ENCODE data around the gene WSCD1.

Gene WSCD1

DNA sequence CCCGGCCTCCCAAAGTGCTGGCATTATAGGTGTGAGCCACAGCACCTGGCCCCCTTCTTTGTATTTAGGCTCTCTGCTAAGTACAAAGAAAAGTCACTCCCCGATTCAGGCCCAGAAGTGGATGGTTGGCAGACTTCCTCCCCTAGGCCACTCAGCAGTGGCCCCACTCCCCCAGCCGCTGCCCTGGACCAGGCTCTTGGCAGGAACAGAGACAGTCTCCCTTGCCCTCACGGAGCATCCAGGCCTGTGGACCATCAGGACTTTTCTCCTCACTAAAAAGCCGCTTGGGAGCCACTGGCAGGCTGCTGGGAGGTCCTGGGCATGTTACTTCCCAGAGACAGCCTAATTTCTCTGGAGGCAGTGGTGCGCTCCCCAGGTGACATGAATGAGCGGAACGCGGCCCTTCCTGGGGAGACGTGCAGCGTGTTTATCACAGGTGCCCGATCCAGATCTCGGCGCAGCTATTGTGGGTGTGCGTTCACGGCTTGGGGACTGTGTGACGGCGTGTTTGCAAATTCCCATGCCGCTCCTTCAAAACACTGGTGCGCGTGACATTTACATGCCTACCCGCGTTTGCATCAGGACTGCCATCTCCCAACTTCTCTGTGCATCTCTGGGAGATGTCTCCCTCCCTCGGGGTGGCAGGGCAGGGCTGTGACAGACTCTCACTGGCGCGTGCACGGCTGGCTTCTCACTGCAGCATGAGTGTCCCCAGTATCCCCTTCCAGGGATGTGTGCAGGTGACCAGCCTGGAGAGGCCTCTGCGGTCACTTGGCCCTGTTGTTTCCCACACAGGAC is 16.6 kb downstream of the WSCD1 start:
- no peak for DNase-seq

- DNase-seq: no peak
Observed at GRCh38 chr17:6088141-6088540, 18.0 kb downstream of the WSCD1 start.

- DNase-seq: no peak
Observed at GRCh38 chr17:6090253-6090652, 20.1 kb downstream of the WSCD1 start.

GRCh38 chr17:6092182-6092902 is 22.2 kb downstream of the WSCD1 start:
- no peak for DNase-seq

- DNase-seq: no peak
Observed at GRCh38 chr17:6092903-6093468, 22.8 kb downstream of the WSCD1 start.

GRCh38 chr17:6094453-6094852 is 24.3 kb downstream of the WSCD1 start:
- no peak for DNase-seq

- no peak for DNase-seq
Observed at GRCh38 chr17:6094926-6095325, 24.7 kb downstream of the WSCD1 start.

DNA sequence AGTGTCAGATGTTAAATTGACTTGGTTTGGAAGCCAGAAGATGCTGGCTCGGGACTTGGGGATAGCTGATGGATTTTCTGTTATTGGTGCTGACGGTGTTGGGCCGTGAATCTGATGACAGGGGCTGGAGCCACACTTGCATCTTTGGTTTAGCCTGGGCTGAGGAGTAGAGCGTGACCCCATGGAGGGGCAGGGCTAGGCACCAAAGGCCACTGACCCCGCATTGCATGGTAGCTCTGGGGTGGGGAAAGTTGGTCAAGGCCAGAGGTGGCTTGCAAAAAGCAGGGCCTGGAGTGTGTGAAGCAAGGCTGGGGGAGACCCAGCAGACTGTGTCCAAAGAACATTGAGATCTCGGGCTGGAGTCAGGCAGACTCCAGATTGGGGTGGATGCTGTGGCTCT is 25.3 kb downstream of the WSCD1 start:
- no peak for DNase-seq

- no peak for DNase-seq
Observed at GRCh38 chr17:6096201-6097004, 26.2 kb downstream of the WSCD1 start.

GRCh38 chr17:6097005-6097279 is 26.8 kb downstream of the WSCD1 start:
- DNase-seq: no peak

- no peak for DNase-seq
Observed at GRCh38 chr17:6098050-6098822, 28.1 kb downstream of the WSCD1 start.

DNA sequence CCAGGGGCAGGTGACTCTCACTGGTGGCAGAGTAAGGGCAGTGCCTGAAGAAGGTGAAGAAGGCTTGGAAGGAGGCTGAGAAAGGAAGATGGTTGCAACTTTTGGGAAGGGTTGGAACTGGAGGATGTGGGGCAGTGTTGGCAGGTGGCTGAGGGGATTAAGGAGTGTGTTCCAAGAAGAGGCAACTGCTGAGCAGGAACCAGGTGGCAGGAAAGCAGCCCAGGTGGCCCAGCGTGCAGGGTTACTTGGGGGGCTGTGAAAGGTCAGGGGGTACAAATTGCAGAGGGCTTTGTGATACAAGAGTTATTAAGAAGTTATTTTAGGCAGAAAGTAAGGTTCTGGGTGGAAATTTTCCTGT is 28.6 kb downstream of the WSCD1 start:
- no peak for DNase-seq

- no peak for DNase-seq
Observed at GRCh38 chr17:6099492-6099891, 29.3 kb downstream of the WSCD1 start.

GRCh38 chr17:6100146-6100545 is 30.0 kb downstream of the WSCD1 start:
- DNase-seq: no peak

DNA sequence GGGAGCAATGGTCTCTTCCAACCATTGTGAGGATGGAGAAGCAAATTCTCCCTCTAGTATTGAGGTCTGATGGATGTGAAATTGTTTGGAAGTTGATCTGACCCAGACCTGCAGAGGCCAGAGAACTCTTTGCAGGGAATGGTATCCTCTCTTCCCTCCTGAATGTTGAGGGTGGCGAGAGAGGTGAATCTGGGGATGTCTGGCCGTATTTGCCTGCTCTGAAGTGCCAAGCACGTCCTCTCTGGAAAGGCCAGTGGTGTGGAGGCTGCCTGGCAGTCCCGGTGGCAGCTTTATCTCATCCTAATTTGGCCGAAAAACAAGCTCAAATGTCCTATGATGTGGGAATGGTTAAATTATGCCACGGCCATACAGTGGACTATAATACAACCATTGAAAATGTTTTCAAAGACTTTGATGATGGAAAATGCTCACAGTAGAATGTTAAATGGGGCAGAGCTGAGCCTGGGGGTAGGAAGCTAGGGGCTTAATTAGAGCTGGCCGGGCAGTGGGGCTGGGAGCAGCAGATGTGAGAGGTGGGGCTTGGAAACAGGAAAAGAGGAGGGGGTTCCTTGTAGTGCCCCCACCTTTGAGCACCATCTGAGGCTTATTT is 30.8 kb downstream of the WSCD1 start:
- DNase-seq: no peak

DNA sequence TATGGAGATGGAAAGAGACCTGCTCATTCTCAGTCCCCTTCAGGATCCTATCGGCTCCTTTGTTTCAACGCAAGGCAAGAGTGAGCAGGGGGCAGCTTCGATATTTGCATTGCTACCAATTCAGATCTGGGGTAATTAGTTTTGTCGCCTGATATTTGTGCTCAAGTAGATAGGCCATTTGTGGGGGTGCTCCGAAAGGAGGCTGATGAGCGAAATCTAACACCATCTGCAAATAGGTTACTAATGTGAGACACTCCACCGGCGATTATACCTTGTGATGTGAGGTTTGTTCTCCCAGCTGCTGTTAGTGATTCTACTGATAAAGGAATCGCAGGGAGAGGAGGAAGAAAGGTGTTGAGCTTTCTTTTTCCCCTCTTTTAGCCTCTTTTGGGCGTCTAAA is 31.5 kb downstream of the WSCD1 start:
- DNase-seq: no peak

- no peak for DNase-seq
Observed at GRCh38 chr17:6102615-6103014, 32.4 kb downstream of the WSCD1 start.

DNA sequence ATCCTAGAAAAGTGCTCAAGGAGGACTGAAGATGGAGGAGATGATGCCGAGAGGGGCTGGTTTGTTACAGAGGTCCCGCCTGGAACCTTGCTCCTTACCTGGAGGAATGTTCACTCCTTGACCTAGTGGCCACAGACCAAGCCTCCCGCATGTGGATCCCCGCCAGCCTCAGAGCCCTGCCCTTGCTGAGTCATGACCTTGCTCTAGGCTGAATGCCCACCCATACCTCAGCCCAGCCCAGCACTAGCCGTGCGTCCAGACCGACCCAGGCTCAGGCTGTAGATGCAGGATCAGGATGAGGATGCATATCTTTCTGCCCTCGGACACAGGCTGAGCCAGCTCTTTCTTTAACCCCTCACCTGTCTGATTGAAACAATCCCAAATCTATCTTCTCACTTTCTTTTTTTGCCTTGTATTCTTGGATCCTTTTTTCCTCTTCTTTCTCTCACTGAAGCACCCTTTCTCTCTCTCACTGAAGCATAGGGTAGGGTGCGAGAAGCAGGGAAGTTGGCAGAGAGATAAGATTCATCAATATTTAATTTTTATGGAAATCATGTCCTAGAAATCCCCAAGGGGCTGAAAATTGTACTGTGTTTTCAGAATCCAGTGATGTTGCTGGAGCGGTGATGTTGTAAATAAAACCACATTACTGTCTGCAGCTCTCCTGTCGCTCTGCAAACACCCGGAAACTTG is 34.9 kb downstream of the WSCD1 start:
- no peak for DNase-seq

- DNase-seq: no peak
Observed at GRCh38 chr17:6105649-6106007, 35.4 kb downstream of the WSCD1 start.

- no peak for DNase-seq
Observed at GRCh38 chr17:6106212-6106611, 36.0 kb downstream of the WSCD1 start.

GRCh38 chr17:6107791-6108190 is 37.6 kb downstream of the WSCD1 start:
- DNase-seq: no peak

GRCh38 chr17:6108382-6108781 is 38.2 kb downstream of the WSCD1 start:
- DNase-seq: no peak

Data from CD4-positive, alpha-beta T cell treated with Interleukin-10 for 1 hour (primary cell).